WERI-Rb-1 (cell line): ENCODE data around the gene VAV3.
A peak's percentile ranks its signal among the peaks of the same experiment; 100 is the strongest.
"Not testable (repeated sequence)": the region's sequence is repeated elsewhere in the genome, so short reads cannot be mapped to it uniquely, and the experiment has no call there.

ENCODE experiments used
- DNase-seq: peaks from one replicate; pipeline ENCODE4 v3.0.0-alpha.2; 2020
- H3K27ac ChIP-seq: fragments of 250-450 bp; sonication (Bioruptor Pico); 2 replicates; pipeline ENCODE4 v1.5.1; 2020; ENCODE audit warnings: mild to moderate bottlenecking, moderate library complexity
- H3K27me3 ChIP-seq: fragments of 250-450 bp; sonication (Bioruptor Pico); 2 replicates; pipeline ENCODE4 v1.5.1; 2021; ENCODE audit warnings: mild to moderate bottlenecking, low read depth, moderate library complexity; ENCODE audit not compliant: insufficient read depth, severe bottlenecking
- H3K36me3 ChIP-seq: fragments of 250-450 bp; sonication (Bioruptor Pico); 2 replicates; pipeline ENCODE4 v1.5.1; 2020; ENCODE audit warnings: mild to moderate bottlenecking, moderate library complexity
- H3K4me3 ChIP-seq: 2 replicates; pipeline ENCODE4 v1.5.1; 2011; ENCODE audit warnings: low read depth, mild to moderate bottlenecking, control low read depth, low read length
- H3K9me3 ChIP-seq: fragments of 250-450 bp; sonication (Bioruptor Pico); 2 replicates; pipeline ENCODE4 v1.5.1; 2021; ENCODE audit warnings: mild to moderate bottlenecking, moderate library complexity; ENCODE audit not compliant: severe bottlenecking
- CTCF ChIP-seq: IDR thresholded peaks from 2 replicates; pipeline ENCODE4 v1.5.1; 2011; ENCODE audit warnings: low read depth, mild to moderate bottlenecking, control low read depth, inconsistent platforms, low read length

Gene VAV3

GRCh38 chr1:107741242-107741641 lies 223.7 kb downstream of the VAV3 start:
- no peak for TF ChIP-seq CTCF
- Histone ChIP-seq H3K36me3 (no peaks in the 10 kb centered on the region), H3K27me3 (no peaks in the 10 kb centered on the region), H3K27ac (no peak overlapping the region), H3K9me3 (no peaks in the 10 kb centered on the region), H3K4me3 (no peak overlapping the region)
- no peak for DNase-seq

- Histone ChIP-seq H3K4me3 (no peak overlapping the region), H3K27ac (no peak overlapping the region), H3K36me3 (no peaks in the 10 kb centered on the region), H3K27me3 (no peaks in the 10 kb centered on the region), H3K9me3 (no peaks in the 10 kb centered on the region)
- no peak for DNase-seq
- no peak for TF ChIP-seq CTCF
Measured at GRCh38 chr1:107740579-107740978, 224.4 kb downstream of the VAV3 start.

GRCh38 chr1:107739651-107740050 lies 225.3 kb downstream of the VAV3 start:
- TF ChIP-seq CTCF, result 0 out of 2 replicates have a peak, but pooled peaks have one; percentile 8
- Histone ChIP-seq H3K9me3 (no peaks in the 10 kb centered on the region), H3K36me3 (no peaks in the 10 kb centered on the region), H3K27me3 (no peaks in the 10 kb centered on the region), H3K4me3 (no peak overlapping the region), H3K27ac (no peak overlapping the region)
- DNase-seq, result no peak

GRCh38 chr1:107739201-107739600 lies 225.8 kb downstream of the VAV3 start:
- no peak for TF ChIP-seq CTCF
- H3K27me3 ChIP-seq, result no peaks in the 10 kb centered on the region
- no peak overlapping the region for H3K27ac ChIP-seq
- H3K4me3 ChIP-seq, result no peak overlapping the region
- no peaks in the 10 kb centered on the region for H3K9me3 ChIP-seq
- no peaks in the 10 kb centered on the region for H3K36me3 ChIP-seq
- DNase-seq, result no peak

- DNase-seq, H3K4me3 ChIP-seq, H3K27me3 ChIP-seq, H3K36me3 ChIP-seq, H3K9me3 ChIP-seq, H3K27ac ChIP-seq: not testable (repeated sequence)
Measured at GRCh38 chr1:107733401-107733800, 231.6 kb downstream of the VAV3 start.

- no peak for DNase-seq
- no peaks in the 10 kb centered on the region for H3K9me3 ChIP-seq
- no peak overlapping the region for H3K27ac ChIP-seq
- no peak for TF ChIP-seq CTCF
- no peaks in the 10 kb centered on the region for H3K27me3 ChIP-seq
- no peaks in the 10 kb centered on the region for H3K36me3 ChIP-seq
- no peak overlapping the region for H3K4me3 ChIP-seq
Measured at GRCh38 chr1:107727866-107728265, 237.1 kb downstream of the VAV3 start.
